B cell (primary cell): ENCODE results near the gene ITSN1.

Experiments used
- EZH2 ChIP-seq: IDR thresholded peaks from 2 replicates; pipeline ENCODE4 v1.6.1; 2012; ENCODE audit warnings: borderline replicate concordance, low read depth, mild to moderate bottlenecking, moderate library complexity, low read length; ENCODE audit not compliant: insufficient read depth, poor library complexity, severe bottlenecking
- TF ChIP-seq, protein P1 (sequence below): fragments of 200-600 bp; IDR thresholded peaks from one replicate; pipeline ENCODE4 v1.8.0; 2022; ENCODE audit warnings: antibody characterized with exemption, mild to moderate bottlenecking

DNA sequence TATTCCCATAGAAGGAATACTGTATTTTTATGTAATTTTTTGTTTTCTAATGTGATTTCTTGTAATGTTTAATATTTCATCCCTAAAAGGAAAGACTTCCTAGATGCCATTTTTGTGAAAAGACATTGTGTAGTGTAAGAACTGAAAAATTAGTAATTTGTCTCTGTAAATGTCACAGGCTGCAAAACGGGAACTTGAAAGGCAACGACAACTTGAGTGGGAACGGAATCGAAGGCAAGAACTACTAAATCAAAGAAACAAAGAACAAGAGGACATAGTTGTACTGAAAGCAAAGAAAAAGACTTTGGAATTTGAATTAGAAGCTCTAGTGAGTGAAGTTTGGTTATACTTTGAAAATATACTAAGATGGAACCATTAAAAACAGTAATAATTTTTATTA, 132.2 kb downstream of the ITSN1 start:
- TF ChIP-seq, protein P1, sequence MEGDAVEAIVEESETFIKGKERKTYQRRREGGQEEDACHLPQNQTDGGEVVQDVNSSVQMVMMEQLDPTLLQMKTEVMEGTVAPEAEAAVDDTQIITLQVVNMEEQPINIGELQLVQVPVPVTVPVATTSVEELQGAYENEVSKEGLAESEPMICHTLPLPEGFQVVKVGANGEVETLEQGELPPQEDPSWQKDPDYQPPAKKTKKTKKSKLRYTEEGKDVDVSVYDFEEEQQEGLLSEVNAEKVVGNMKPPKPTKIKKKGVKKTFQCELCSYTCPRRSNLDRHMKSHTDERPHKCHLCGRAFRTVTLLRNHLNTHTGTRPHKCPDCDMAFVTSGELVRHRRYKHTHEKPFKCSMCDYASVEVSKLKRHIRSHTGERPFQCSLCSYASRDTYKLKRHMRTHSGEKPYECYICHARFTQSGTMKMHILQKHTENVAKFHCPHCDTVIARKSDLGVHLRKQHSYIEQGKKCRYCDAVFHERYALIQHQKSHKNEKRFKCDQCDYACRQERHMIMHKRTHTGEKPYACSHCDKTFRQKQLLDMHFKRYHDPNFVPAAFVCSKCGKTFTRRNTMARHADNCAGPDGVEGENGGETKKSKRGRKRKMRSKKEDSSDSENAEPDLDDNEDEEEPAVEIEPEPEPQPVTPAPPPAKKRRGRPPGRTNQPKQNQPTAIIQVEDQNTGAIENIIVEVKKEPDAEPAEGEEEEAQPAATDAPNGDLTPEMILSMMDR, result no peak
- no peak for TF ChIP-seq EZH2
